Neural cell (in vitro differentiated cells): Measurements from ENCODE around the gene TESK1. TPM values are rescaled to one million over a fixed set of nuclear protein-coding genes. Genes with fewer than 3 reads are reported as not detected.
A peak's percentile ranks its signal among the peaks of the same experiment; 100 is the strongest.
"Not testable (repeated sequence)": the region's sequence is repeated elsewhere in the genome, so short reads cannot be mapped to it uniquely, and the experiment has no call there.

ENCODE experiments used
- H2AFZ ChIP-seq: fragments of 200-600, 300-800 bp; sonication (generic), shearing (Covaris generic); 2 replicates; pipeline ENCODE4 v1.6.0; 2014; ENCODE audit warnings: low read depth, mild to moderate bottlenecking, antibody characterized with exemption, low read length, moderate library complexity
- H3F3A ChIP-seq: fragments of 200-600 bp; shearing (Covaris generic); 2 replicates; pipeline ENCODE4 v1.6.1; 2016; ENCODE audit warnings: mild to moderate bottlenecking, moderate library complexity, mixed read lengths, antibody characterized with exemption, low read length; ENCODE audit not compliant: insufficient read depth, poor library complexity, severe bottlenecking
- H3K27ac ChIP-seq: fragments of 200-600, 300-800 bp; sonication (generic), shearing (Covaris generic); 2 replicates; pipeline ENCODE4 v1.5.1; 2014; ENCODE audit warnings: mild to moderate bottlenecking, low read length, moderate library complexity
- H3K27me3 ChIP-seq: fragments of 300-800, 200-600 bp; sonication (generic), shearing (Covaris generic); 2 replicates; pipeline ENCODE4 v1.6.0; 2014; ENCODE audit warnings: mild to moderate bottlenecking, low read depth, low read length, moderate library complexity; ENCODE audit not compliant: insufficient read depth
- H3K36me3 ChIP-seq: fragments of 300-800, 200-600 bp; sonication (generic), shearing (Covaris generic); 2 replicates; pipeline ENCODE4 v1.5.1; 2014; ENCODE audit warnings: mild to moderate bottlenecking, antibody characterized with exemption, low read length, moderate library complexity; ENCODE audit not compliant: insufficient read depth
- H3K4me2 ChIP-seq: fragments of 300-800, 200-600 bp; sonication (generic), shearing (Covaris generic); 2 replicates; pipeline ENCODE4 v1.6.0; 2014; ENCODE audit warnings: mild to moderate bottlenecking, low read length
- H3K4me3 ChIP-seq: fragments of 300-800, 200-600 bp; sonication (generic), shearing (Covaris generic); 2 replicates; pipeline ENCODE4 v1.5.1; 2014; ENCODE audit warnings: mild to moderate bottlenecking, low read length, moderate library complexity
- H3K79me2 ChIP-seq: fragments of 200-600 bp; shearing (Covaris generic); replicated peaks from 2 replicates; pipeline ENCODE4 v1.6.0; 2014; ENCODE audit warnings: mild to moderate bottlenecking, low read length, moderate library complexity; ENCODE audit not compliant: insufficient read depth
- H3K9ac ChIP-seq: fragments of 300-800, 200-600 bp; sonication (generic), shearing (Covaris generic); 2 replicates; pipeline ENCODE4 v1.6.1; 2016; ENCODE audit warnings: mild to moderate bottlenecking, low read length, mixed read lengths
- H3K9me2 ChIP-seq: fragments of 200-600 bp; shearing (Covaris generic); 2 replicates; pipeline ENCODE4 v1.6.1; 2016; ENCODE audit warnings: mild to moderate bottlenecking, low read length, mixed read lengths; ENCODE audit not compliant: insufficient read depth
- H3K9me3 ChIP-seq: fragments of 200-600, 300-800 bp; sonication (generic), shearing (Covaris generic); 2 replicates; pipeline ENCODE4 v1.6.1; 2016; ENCODE audit warnings: mild to moderate bottlenecking, mixed run types, low read length, moderate library complexity, mixed read lengths
- H4K20me1 ChIP-seq: fragments of 200-600 bp; shearing (Covaris generic); 2 replicates; pipeline ENCODE4 v1.6.1; 2016; ENCODE audit warnings: mild to moderate bottlenecking, mixed run types; ENCODE audit not compliant: insufficient read depth
- CTCF ChIP-seq: fragments of 450-650 bp; IDR thresholded peaks from 2 replicates; pipeline ENCODE4 v1.5.1; 2014; ENCODE audit warnings: antibody characterized with exemption, mild to moderate bottlenecking, moderate library complexity; ENCODE audit not compliant: poor library complexity, severe bottlenecking
- EP300 ChIP-seq: fragments of 450-650 bp; conservative IDR thresholded peaks from 2 replicates; pipeline ENCODE4 v1.6.1; 2014; ENCODE audit warnings: antibody characterized with exemption, mild to moderate bottlenecking, moderate library complexity; ENCODE audit not compliant: poor library complexity, severe bottlenecking
- EZH2 ChIP-seq: fragments of 200-600, 300-800 bp; shearing (Covaris generic), sonication (generic); IDR thresholded peaks from 2 replicates; pipeline ENCODE4 v1.6.1; 2014; ENCODE audit warnings: antibody characterized with exemption, low read length, borderline replicate concordance, mild to moderate bottlenecking; ENCODE audit not compliant: insufficient read depth, poor library complexity, severe bottlenecking
- MXI1 ChIP-seq: fragments of 450-650 bp; conservative IDR thresholded peaks from 2 replicates; pipeline ENCODE4 v1.6.1; 2014; ENCODE audit warnings: antibody characterized with exemption, mild to moderate bottlenecking; ENCODE audit not compliant: poor library complexity, severe bottlenecking
- POLR2AphosphoS5 ChIP-seq: IDR thresholded peaks from 2 replicates; pipeline ENCODE4 v1.6.1; 2012
- RAD21 ChIP-seq: fragments of 450-650 bp; conservative IDR thresholded peaks from 2 replicates; pipeline ENCODE4 v1.6.1; 2014; ENCODE audit warnings: antibody characterized with exemption, mild to moderate bottlenecking, moderate library complexity
- REST ChIP-seq: IDR thresholded peaks from 2 replicates; pipeline ENCODE4 v1.6.1; 2012; ENCODE audit warnings: borderline replicate concordance
- SMC3 ChIP-seq: fragments of 450-650 bp; conservative IDR thresholded peaks from 2 replicates; pipeline ENCODE4 v1.6.1; 2014; ENCODE audit warnings: antibody characterized with exemption, mild to moderate bottlenecking, moderate library complexity; ENCODE audit not compliant: poor library complexity
- TAF1 ChIP-seq: IDR thresholded peaks from 2 replicates; pipeline ENCODE4 v1.6.1; 2012; ENCODE audit warnings: low read depth
- polyA plus RNA-seq: library from polyadenylated mRNA; depleted of rRNA; stranded (reverse); fragments of >200 nt; gene quantifications from 2 replicates; pipeline ENCODE4 v1.2.3, GENCODE V29; 2014

Gene TESK1
- polyA plus RNA-seq, 1 donor from 2014 or later = 37.9 TPM

GRCh38 chr9:35643046-35643445 lies 38.0 kb downstream of the TESK1 start:
- Histone ChIP-seq H3K9me3 (no peaks in the 10 kb centered on the region), H3K9ac (no peak overlapping the region), H3K4me2 (no peak overlapping the region), H3K36me3 (no peaks in the 10 kb centered on the region), H2AFZ (no peak overlapping the region), H3K27ac (no peak overlapping the region), H3K9me2 (no peaks in the 10 kb centered on the region), H4K20me1 (no peaks in the 10 kb centered on the region), H3K79me2 (no peaks in the 10 kb centered on the region), H3F3A (no peaks in the 10 kb centered on the region), H3K4me3 (no peak overlapping the region), H3K27me3 (no peaks in the 10 kb centered on the region)
- no peak for TF ChIP-seq MXI1
- no peak for TF ChIP-seq EP300
- no peak for TF ChIP-seq EZH2
- TF ChIP-seq SMC3 = no peak
- no peak for TF ChIP-seq RAD21
- no peak for TF ChIP-seq CTCF
- TF ChIP-seq POLR2AphosphoS5 = no peak
- no peak for TF ChIP-seq REST
- no peak for TF ChIP-seq TAF1

GRCh38 chr9:35645736-35646135 lies 40.7 kb downstream of the TESK1 start:
- H3K9me3 ChIP-seq, H3F3A ChIP-seq, H3K27ac ChIP-seq, H3K9ac ChIP-seq, H3K27me3 ChIP-seq, H3K36me3 ChIP-seq, H3K9me2 ChIP-seq, H3K4me3 ChIP-seq, H3K4me2 ChIP-seq, H3K79me2 ChIP-seq, H4K20me1 ChIP-seq, H2AFZ ChIP-seq: not testable (repeated sequence)

- H3K27me3 ChIP-seq = no peaks in the 10 kb centered on the region
- H3F3A ChIP-seq = no peaks in the 10 kb centered on the region
- peak overlapping the region; percentile 65 for H3K4me2 ChIP-seq
- TF ChIP-seq EZH2 (no peak), CTCF (no peak), POLR2AphosphoS5 (no peak), REST (no peak), TAF1 (no peak), EP300 (no peak), RAD21 (no peak), MXI1 (no peak), SMC3 (no peak)
- H3K9me3 ChIP-seq = no peaks in the 10 kb centered on the region
- peak overlapping the region; percentile 74 for H3K9ac ChIP-seq
- no peaks in the 10 kb centered on the region for H4K20me1 ChIP-seq
- no peaks in the 10 kb centered on the region for H3K9me2 ChIP-seq
- H3K4me3 ChIP-seq = peak overlapping the region; percentile 75
- H3K79me2 ChIP-seq = no peaks in the 10 kb centered on the region
- no peak overlapping the region for H2AFZ ChIP-seq
- no peaks in the 10 kb centered on the region for H3K36me3 ChIP-seq
- H3K27ac ChIP-seq = no peak overlapping the region
Observed at GRCh38 chr9:35646153-35646532, 41.1 kb downstream of the TESK1 start.
